Measurements from ENCODE around the gene IL17RA.

IL17RA gene

GRCh38 chr22:17159504-17159951 is 74.7 kb downstream of the IL17RA start:
- no peak for DNase-seq

GRCh38 chr22:17161991-17162390 is 77.2 kb downstream of the IL17RA start:
- DNase-seq, result no peak

GRCh38 chr22:17162731-17163130 is 77.9 kb downstream of the IL17RA start:
- DNase-seq, result no peak

GRCh38 chr22:17164392-17165024 is 79.7 kb downstream of the IL17RA start:
- DNase-seq, result no peak
